H1 (cell line): ENCODE data around the gene DDI2. TPM values are rescaled to one million over a fixed set of nuclear protein-coding genes. Genes with fewer than 3 reads are reported as not detected.

ENCODE experiments used
- CTCF ChIA-PET: fragments of 300-600 bp; sonication (Branson Sonifier 250); formaldehyde crosslinking; loops from one replicate; lab custom pipeline; 2021; ENCODE audit not compliant: partially characterized antibody; lab: Charles Lee
- POLR2A ChIA-PET: fragments of 300-600 bp; sonication (Branson Sonifier 250); formaldehyde crosslinking; loops from one replicate; lab custom pipeline; 2021; ENCODE audit warnings: inconsistent platforms; ENCODE audit not compliant: partially characterized antibody; lab: Charles Lee
- DNase-seq, 2 experiments: peaks; one replicate each; pipeline versions ENCODE4 v3.0.0 to v3.0.0-alpha.2; 2010 to 2022; ENCODE audit warnings: low spot score in 2 of 2, low read depth in 1 of 2, mixed read lengths in 1 of 2
- FAIRE-seq: peaks from 2 replicates; lab custom pipeline; 2011; peaks lifted over from hg19 to GRCh38; lab: Jason Lieb, UNC
- H2AFZ ChIP-seq: 2 replicates; pipeline ENCODE4 v1.8.1; 2012; ENCODE audit warnings: low read length, inconsistent platforms
- H2AK5ac ChIP-seq: 2 replicates; pipeline ENCODE4 v1.6.1; 2013; ENCODE audit warnings: low read depth, low read length
- H2BK120ac ChIP-seq: replicated peaks from 2 replicates; pipeline ENCODE3; 2013; ENCODE audit warnings: low read depth, low read length, inconsistent platforms
- H2BK12ac ChIP-seq: 2 replicates; pipeline ENCODE4 v1.6.1; 2013; ENCODE audit warnings: low read depth, low read length
- H2BK15ac ChIP-seq: 2 replicates; pipeline ENCODE4 v1.6.1; 2013; ENCODE audit warnings: low read length
- H2BK20ac ChIP-seq: 2 replicates; pipeline ENCODE4 v1.6.1; 2013; ENCODE audit warnings: low read length
- H2BK5ac ChIP-seq: 2 replicates; pipeline ENCODE4 v1.6.1; 2013; ENCODE audit warnings: low read depth, low read length
- H3K14ac ChIP-seq: 2 replicates; pipeline ENCODE4 v1.6.1; 2013; ENCODE audit warnings: inconsistent platforms; ENCODE audit not compliant: insufficient read length
- H3K18ac ChIP-seq: 2 replicates; pipeline ENCODE4 v1.6.1; 2013; ENCODE audit warnings: low read length; ENCODE audit errors: extremely low read depth
- H3K23ac ChIP-seq: 2 replicates; pipeline ENCODE4 v1.6.1; 2013; ENCODE audit warnings: inconsistent platforms; ENCODE audit not compliant: insufficient read length
- H3K23me2 ChIP-seq: 2 replicates; pipeline ENCODE4 v1.6.1; 2013; ENCODE audit warnings: low read depth, low read length
- H3K27ac ChIP-seq: 2 replicates; pipeline ENCODE4 v1.6.1; 2011; ENCODE audit warnings: low read depth, low read length, inconsistent platforms
- H3K27me3 ChIP-seq, 4 experiments: replicated peaks in 1 of 4; 1 replicate in 1 of 4; 2 replicates in 3 of 4; pipeline versions ENCODE4 v1.6.1 to v1.8.1; 2011 to 2013; ENCODE audit warnings: low read length in 3 of 4, mild to moderate bottlenecking in 3 of 4, inconsistent platforms in 2 of 4, mixed read lengths in 2 of 4, moderate library complexity in 1 of 4; ENCODE audit not compliant: control insufficient read depth in 3 of 4, insufficient read depth in 3 of 4; ENCODE audit errors: extremely low read depth in 1 of 4
- H3K36me3 ChIP-seq, 4 experiments: 2 replicates each; pipeline versions ENCODE4 v1.6.1 to v1.8.1; 2011 to 2013; ENCODE audit warnings: mild to moderate bottlenecking in 4 of 4, low read length in 3 of 4, moderate library complexity in 2 of 4, control low read depth in 1 of 4, inconsistent platforms in 1 of 4; ENCODE audit not compliant: insufficient read depth in 4 of 4, control insufficient read depth in 2 of 4
- H3K4ac ChIP-seq: replicated peaks from 2 replicates; pipeline ENCODE3; 2013; ENCODE audit warnings: low read length, low read depth, mixed read lengths, inconsistent platforms; ENCODE audit not compliant: insufficient read length
- H3K4me1 ChIP-seq, 4 experiments: replicated peaks in 1 of 4; 1 replicate in 1 of 4; 2 replicates in 3 of 4; pipeline versions ENCODE4 v1.6.1 to v1.8.1; 2011 to 2013; ENCODE audit warnings: low read length in 3 of 4, inconsistent platforms in 2 of 4, mixed read lengths in 1 of 4; ENCODE audit not compliant: insufficient read depth in 4 of 4, control insufficient read depth in 3 of 4
- H3K4me2 ChIP-seq, 2 experiments: 2 replicates each; pipeline versions ENCODE4 v1.6.1 to v1.8.1; 2011 to 2013; ENCODE audit warnings: low read depth in 2 of 2, low read length in 2 of 2, control low read depth in 1 of 2, inconsistent platforms in 1 of 2, mild to moderate bottlenecking in 1 of 2; ENCODE audit not compliant: insufficient read depth in 1 of 2
- H3K4me3 ChIP-seq, 4 experiments: fragments of 200-600, 300-600 bp in 1 of 4; sonication (generic), shearing (Covaris generic), sonication (Bioruptor Twin) in 1 of 4; 2 replicates each; pipeline versions ENCODE4 v1.5.1 to v1.8.1; 2011 to 2016; ENCODE audit warnings: low read length in 4 of 4, low read depth in 3 of 4, control low read depth in 2 of 4, inconsistent platforms in 2 of 4, mild to moderate bottlenecking in 2 of 4, mixed read lengths in 1 of 4, moderate library complexity in 1 of 4; ENCODE audit not compliant: insufficient read depth in 2 of 4; ENCODE audit errors: extremely low read depth in 1 of 4
- H3K56ac ChIP-seq: replicated peaks from 2 replicates; pipeline ENCODE3; 2013; ENCODE audit warnings: low read depth, mild to moderate bottlenecking, mixed read lengths, low read length, inconsistent platforms; ENCODE audit not compliant: insufficient read length
- H3K79me1 ChIP-seq: 2 replicates; pipeline ENCODE4 v1.6.1; 2013; ENCODE audit warnings: low read depth, low read length, control low read depth
- H3K79me2 ChIP-seq, 2 experiments: 2 replicates each; pipeline versions ENCODE4 v1.6.1 to v1.8.1; 2012 to 2013; ENCODE audit warnings: low read length in 2 of 2, mild to moderate bottlenecking in 2 of 2, inconsistent platforms in 1 of 2; ENCODE audit not compliant: insufficient read depth in 2 of 2, control insufficient read depth in 1 of 2
- H3K9ac ChIP-seq, 4 experiments: replicated peaks in 1 of 4; 1 replicate in 1 of 4; 2 replicates in 3 of 4; pipeline versions ENCODE4 v1.6.1 to v1.8.1; 2011 to 2013; ENCODE audit warnings: low read depth in 3 of 4, low read length in 3 of 4, control low read depth in 2 of 4, mild to moderate bottlenecking in 2 of 4, moderate library complexity in 2 of 4, inconsistent platforms in 1 of 4; ENCODE audit errors: extremely low read depth in 1 of 4
- H3K9me3 ChIP-seq, 2 experiments: 2 replicates each; pipeline versions ENCODE4 v1.6.1 to v1.8.1; 2012 to 2013; ENCODE audit warnings: mild to moderate bottlenecking in 2 of 2, moderate library complexity in 2 of 2, control low read depth in 1 of 2, inconsistent platforms in 1 of 2, low read depth in 1 of 2, low read length in 1 of 2, mixed read lengths in 1 of 2; ENCODE audit not compliant: insufficient read depth in 2 of 2
- H4K20me1 ChIP-seq, 2 experiments: replicated peaks in 1 of 2; 2 replicates each; pipeline versions ENCODE3 to v1.8.1; 2011 to 2013; ENCODE audit warnings: inconsistent platforms in 2 of 2, low read length in 2 of 2, mild to moderate bottlenecking in 1 of 2; ENCODE audit not compliant: insufficient read depth in 2 of 2, control insufficient read depth in 1 of 2
- H4K5ac ChIP-seq: 2 replicates; pipeline ENCODE4 v1.6.1; 2013; ENCODE audit warnings: low read length, low read depth, mixed read lengths, inconsistent platforms; ENCODE audit not compliant: insufficient read length
- H4K8ac ChIP-seq: 2 replicates; pipeline ENCODE4 v1.8.0; 2013; ENCODE audit warnings: mild to moderate bottlenecking, moderate library complexity, low read length, inconsistent platforms; ENCODE audit not compliant: insufficient read depth; ENCODE audit errors: extremely low read depth
- H4K91ac ChIP-seq: replicated peaks from 2 replicates; pipeline ENCODE3; 2013; ENCODE audit warnings: low read length, mixed read lengths, inconsistent platforms; ENCODE audit not compliant: insufficient read length
- ASH2L ChIP-seq: fragments of 200-600, 300-600 bp; sonication (generic); IDR thresholded peaks from one replicate; pipeline ENCODE4 v1.7.1; 2017; ENCODE audit warnings: low read length
- E2F6 ChIP-seq: IDR thresholded peaks from 2 replicates; pipeline ENCODE4 v1.6.1; 2012; ENCODE audit warnings: inconsistent platforms
- HDAC2 ChIP-seq, 2 experiments: fragments of 300-600 bp in 1 of 2; sonication (generic) in 1 of 2; IDR thresholded peaks; 2 replicates each; pipeline ENCODE4 v1.6.1; 2011 to 2012; ENCODE audit warnings: low read depth in 2 of 2, low read length in 2 of 2, mild to moderate bottlenecking in 2 of 2, moderate library complexity in 2 of 2, borderline replicate concordance in 1 of 2, inconsistent platforms in 1 of 2
- JUND ChIP-seq: IDR thresholded peaks from 2 replicates; pipeline ENCODE4 v1.6.1; 2011; ENCODE audit warnings: mild to moderate bottlenecking, improper control_type of control experiment, low read length
- NANOG ChIP-seq: IDR thresholded peaks from 2 replicates; pipeline ENCODE4 v1.6.1; 2011; ENCODE audit warnings: low read length, low read depth, mild to moderate bottlenecking, inconsistent platforms; ENCODE audit not compliant: insufficient read depth, poor library complexity, severe bottlenecking
- POLR2AphosphoS5 ChIP-seq: IDR thresholded peaks from 2 replicates; pipeline ENCODE4 v1.6.1; 2011; ENCODE audit warnings: low read depth, low read length
- SP1 ChIP-seq: IDR thresholded peaks from 2 replicates; pipeline ENCODE4 v1.6.1; 2011; ENCODE audit warnings: low read depth, low read length
- SP2 ChIP-seq: IDR thresholded peaks from 2 replicates; pipeline ENCODE4 v1.6.1; 2012; ENCODE audit warnings: mild to moderate bottlenecking, low read length, inconsistent platforms
- TAF7 ChIP-seq: optimal IDR thresholded peaks from 2 replicates; pipeline ENCODE3; 2011; ENCODE audit warnings: low read depth, mild to moderate bottlenecking, inconsistent platforms, low read length, moderate library complexity, borderline replicate concordance
- ZNF274 ChIP-seq: IDR thresholded peaks from 2 replicates; pipeline ENCODE4 v1.7.0; 2012; ENCODE audit warnings: low read length, borderline replicate concordance; ENCODE audit errors: extremely low read depth
- WGBS, 2 experiments: shearing (Covaris generic) in 1 of 2; methylation state at CpG; one replicate each; pipeline versions ENCODE4 v1.1.6 to v1.1.7; 2013 to 2015; ENCODE audit warnings: low lambda C conversion rate in 2 of 2, mixed read lengths in 2 of 2, inconsistent platforms in 1 of 2, low coverage in 1 of 2, missing lambda C conversion rate in 1 of 2; ENCODE audit not compliant: insufficient replicate concordance in 2 of 2, insufficient coverage in 1 of 2, insufficient read length in 1 of 2; ENCODE audit errors: extremely low coverage in 1 of 2, missing lambda C conversion rate in 1 of 2; 5-methylcytosine and 5-hydroxymethylcytosine counted together
- polyA plus RNA-seq, 7 experiments: library from polyadenylated mRNA; depleted of rRNA in 3 of 7; stranded (reverse) in 5 of 7; unstranded in 2 of 7; fragments of >200 nt in 5 of 7; fragments of 200-250 nt in 2 of 7; gene quantifications; 1 replicate in 5 of 7; 2 replicates in 1 of 7; 4 replicates in 1 of 7; pipeline versions ENCODE4 v1.2.1 to v1.2.3, GENCODE V29; 2011 to 2013; ENCODE audit warnings: missing spikeins in 2 of 7, mixed read lengths in 2 of 7
- total RNA-seq: library from RNA; stranded (reverse); fragmentation: NEBNext Ultra II Directional; extraction: Animal tissue kit (Norgen Biotek cat#: 25700); gene quantifications from 2 replicates; pipeline ENCODE4 v1.2.1, GENCODE V29; 2021

The DDI2 gene
- total and polyA plus RNA-seq, 2 of the 8 experiments (the other 6 are each of a cell fraction or from before 2014, with no cell fraction given): 7.7 to 38.3 TPM

DNA sequence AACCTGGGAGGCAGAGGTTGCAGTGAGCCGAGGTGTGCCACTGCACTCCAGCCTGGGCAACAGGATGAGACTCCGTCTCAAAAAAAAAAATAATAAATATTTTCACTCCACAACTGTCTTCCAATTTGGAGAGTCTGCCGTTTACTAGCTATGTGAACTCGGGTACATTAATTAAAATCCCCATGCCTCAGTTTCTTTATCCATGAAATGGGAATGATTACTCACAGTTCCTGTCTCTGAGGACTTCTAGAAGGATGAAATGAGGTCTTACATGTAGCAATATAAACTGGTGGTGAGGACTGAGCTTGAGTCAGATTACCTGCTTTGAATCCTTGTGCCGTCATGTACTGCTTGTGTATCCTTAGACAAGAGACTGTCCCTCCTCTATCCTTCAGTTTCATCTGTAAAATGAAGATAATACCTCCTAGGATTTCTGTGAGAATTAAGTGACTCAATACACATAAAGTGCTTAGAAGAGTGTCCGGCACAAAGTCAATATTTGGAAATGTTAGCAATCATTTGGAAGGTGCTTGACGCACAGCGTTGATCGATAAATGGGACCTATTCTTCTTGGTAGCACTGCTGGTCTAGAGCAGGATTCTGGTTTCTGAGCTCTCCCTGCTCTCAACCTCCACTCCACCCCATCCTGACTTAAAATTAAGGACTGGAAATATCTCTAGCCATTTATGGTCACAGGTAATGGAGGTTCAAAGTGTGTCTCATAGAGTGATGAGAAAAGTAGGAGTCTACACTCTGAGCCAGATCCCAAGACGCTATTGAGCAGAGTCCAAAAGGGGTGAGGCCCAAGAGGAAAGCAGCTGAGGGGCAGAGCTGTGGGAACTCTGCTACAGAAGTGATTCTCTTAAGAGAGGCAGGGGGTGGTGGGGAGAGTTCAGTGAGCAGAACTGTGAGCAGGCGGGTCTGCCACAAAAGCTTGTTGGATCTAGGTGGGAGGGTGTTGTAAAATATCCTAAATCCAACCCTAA, 11.6 kb upstream of the DDI2 start:
- Histone ChIP-seq H3K4me2 (no peak overlapping the region), H3K4me1 (peaks cover 0 to 7% (median 4%) of the 10 kb centered on the region in 4 experiments; a peak in 3 of 7 replicates), H3K4me3 (no peak overlapping the region), H3K56ac (no peak overlapping the region), H2BK120ac (no peak overlapping the region), H2BK20ac (no peak overlapping the region), H3K23ac (no peak overlapping the region), H3K18ac (no peak overlapping the region), H3K79me1 (no peaks in the 10 kb centered on the region), H3K9me3 (no peaks in the 10 kb centered on the region; a peak in 1 of 4 replicates), H3K4ac (no peak overlapping the region), H4K5ac (no peak overlapping the region), H4K20me1 (no peaks in the 10 kb centered on the region), H2AFZ (no peak overlapping the region), H3K36me3 (no peaks in the 10 kb centered on the region), H2BK5ac (no peak overlapping the region), H3K27me3 (peaks cover 2 to 11% (median 9%) of the 10 kb centered on the region in 4 experiments), H2BK15ac (no peak overlapping the region), H3K23me2 (peaks cover 9% of the 10 kb centered on the region; the same call in 1 of the 2 replicates), H3K9ac (no peak overlapping the region), H2BK12ac (no peak overlapping the region), H3K14ac (no peak overlapping the region), H4K91ac (no peak overlapping the region), H3K79me2 (no peaks in the 10 kb centered on the region), H4K8ac (no peak overlapping the region), H3K27ac (no peak overlapping the region), H2AK5ac (no peak overlapping the region)
- 82% methylated on average over 11 of the region's 11 CpGs; no CpG with 5 or more reads in 1 of the 2 experiments for WGBS, 2 experiments
- DNase-seq (no peak), FAIRE-seq (no peak)
- CTCF ChIA-PET: interaction anchor here (0.7 to 1.9 kb wide), 4 partner anchors 11 to 186 kb away, joined by 3 to 8 read pairs (median 4); no protein-coding TSS in a partner anchor
- POLR2A ChIA-PET: interaction anchor here (1.2 to 4.4 kb wide), 2 partner anchors 9 to 12 kb away, joined by 3 to 37 read pairs; partner anchors contain the start of gene DDI2
- TF ChIP-seq SP1 (no peak), JUND (no peak), SP2 (no peak), NANOG (no peak), ASH2L (no peak), E2F6 (no peak), ZNF274 (no peak), HDAC2 (IDR thresholded peaks at IDR 0.05; ENCODE audit: borderline replicate concordance in 1 of 2, low read depth in 2 of 2, low read length in 2 of 2) (no peak), TAF7 (no peak), POLR2AphosphoS5 (no peak)
